ENCODE data around the gene WDR13. TPM values are rescaled to one million over a fixed set of nuclear protein-coding genes. Genes with fewer than 3 reads are reported as not detected.

The WDR13 gene
- total RNA-seq, 1 experiment from 2014 or later: 106 TPM

DNA sequence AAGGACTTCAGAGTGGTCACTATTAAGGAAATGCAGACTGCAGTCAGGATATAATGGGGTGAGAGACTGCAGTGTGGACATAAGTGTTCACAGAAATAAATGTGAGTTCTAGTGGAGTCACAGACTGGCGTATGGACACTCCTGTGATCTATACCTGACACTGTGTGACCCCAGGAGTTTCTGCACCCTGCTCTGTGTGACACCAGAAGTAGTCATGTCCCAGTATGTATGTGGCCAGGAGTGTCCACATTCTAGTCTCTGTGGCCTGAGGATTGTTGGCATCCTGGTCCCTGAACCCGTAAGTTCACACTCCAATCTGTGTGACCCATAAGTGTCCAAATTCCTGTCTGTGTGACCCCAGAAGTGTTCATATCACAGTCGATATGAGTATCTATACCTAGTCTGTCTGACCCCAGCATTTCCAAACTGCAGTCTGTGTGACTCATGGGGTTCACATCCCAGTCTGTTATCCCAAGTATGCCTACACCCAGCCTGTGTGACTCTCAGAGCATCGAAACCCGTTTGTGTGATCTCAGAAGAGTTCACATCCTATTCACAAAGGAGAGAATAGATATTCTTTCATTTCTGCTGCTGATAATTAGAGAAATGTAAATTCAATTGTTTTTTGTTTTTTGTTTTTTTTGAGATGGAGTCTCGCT lies 16.3 kb downstream of the WDR13 start:
- Histone ChIP-seq H3K4me2 (ENCODE audit: low read length) (no peak overlapping the region), H3K79me2 (ENCODE audit: low read length) (no peaks in the 10 kb centered on the region), H4K20me1 (ENCODE audit: low read length) (no peaks in the 10 kb centered on the region), H3K9ac (ENCODE audit: low read length) (no peak overlapping the region), H3F3A (ENCODE audit: low read length, unreplicated experiment) (no peaks in the 10 kb centered on the region), H3K9me2 (replicated peaks; ENCODE audit: low read length) (no peaks in the 10 kb centered on the region), H2AFZ (ENCODE audit: low read length) (no peak overlapping the region), H3K27me3 (ENCODE audit: low read length) (no peaks in the 10 kb centered on the region), H3K4me3 (ENCODE audit: low read length) (no peak overlapping the region), H3K36me3 (ENCODE audit: low read depth, low read length) (no peaks in the 10 kb centered on the region), H3K9me3 (ENCODE audit: low read length) (no peaks in the 10 kb centered on the region), H3K4me1 (ENCODE audit: insufficient read depth, low read length) (no peaks in the 10 kb centered on the region), H3K27ac (ENCODE audit: low read length) (no peak overlapping the region)
- POLR2A ChIA-PET (ENCODE audit: unreplicated experiment): no interaction called here
- no TSS peak for BruUV-seq (replicated peaks)
- CTCF ChIA-PET: no interaction called here
- TF ChIP-seq EZH2phosphoT487 (IDR thresholded peaks at IDR 0.05; ENCODE audit: borderline replicate concordance, low read length): no peak
- no peak for TF ChIP-seq EZH2 (IDR thresholded peaks at IDR 0.05; ENCODE audit: low read length, unreplicated experiment)
- TF ChIP-seq, protein P1, sequence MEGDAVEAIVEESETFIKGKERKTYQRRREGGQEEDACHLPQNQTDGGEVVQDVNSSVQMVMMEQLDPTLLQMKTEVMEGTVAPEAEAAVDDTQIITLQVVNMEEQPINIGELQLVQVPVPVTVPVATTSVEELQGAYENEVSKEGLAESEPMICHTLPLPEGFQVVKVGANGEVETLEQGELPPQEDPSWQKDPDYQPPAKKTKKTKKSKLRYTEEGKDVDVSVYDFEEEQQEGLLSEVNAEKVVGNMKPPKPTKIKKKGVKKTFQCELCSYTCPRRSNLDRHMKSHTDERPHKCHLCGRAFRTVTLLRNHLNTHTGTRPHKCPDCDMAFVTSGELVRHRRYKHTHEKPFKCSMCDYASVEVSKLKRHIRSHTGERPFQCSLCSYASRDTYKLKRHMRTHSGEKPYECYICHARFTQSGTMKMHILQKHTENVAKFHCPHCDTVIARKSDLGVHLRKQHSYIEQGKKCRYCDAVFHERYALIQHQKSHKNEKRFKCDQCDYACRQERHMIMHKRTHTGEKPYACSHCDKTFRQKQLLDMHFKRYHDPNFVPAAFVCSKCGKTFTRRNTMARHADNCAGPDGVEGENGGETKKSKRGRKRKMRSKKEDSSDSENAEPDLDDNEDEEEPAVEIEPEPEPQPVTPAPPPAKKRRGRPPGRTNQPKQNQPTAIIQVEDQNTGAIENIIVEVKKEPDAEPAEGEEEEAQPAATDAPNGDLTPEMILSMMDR (conservative IDR thresholded peaks at IDR 0.05; ENCODE audit: low read depth, low read length): no peak
- ATAC-seq: no peak
- intact Hi-C loops (cut with micrococcal nuclease): no loop called here
- no peak for DNase-seq

DNA sequence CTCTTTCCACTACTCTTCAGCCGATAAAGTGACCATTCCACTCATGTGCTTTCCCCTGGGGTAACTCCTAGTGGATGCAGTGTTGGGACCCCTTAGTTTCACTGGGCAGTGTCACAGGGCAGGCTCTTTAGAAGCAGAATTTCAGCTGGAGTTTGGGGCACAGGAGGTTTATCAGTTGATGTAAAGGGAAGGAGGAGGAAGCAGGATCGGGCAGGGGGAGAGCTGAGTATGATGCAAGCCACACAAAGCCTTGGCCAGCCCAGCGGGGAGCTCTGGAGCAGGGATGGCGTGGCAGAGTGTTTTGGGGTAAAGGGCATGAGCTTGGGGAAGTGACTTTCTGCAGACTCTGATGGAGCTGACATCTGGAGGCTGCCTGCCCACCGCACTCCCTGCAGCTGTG lies 19.3 kb downstream of the WDR13 start:
- no peaks in the 10 kb centered on the region for H3K27me3 ChIP-seq (ENCODE audit: low read length)
- TF ChIP-seq EZH2phosphoT487 (IDR thresholded peaks at IDR 0.05; ENCODE audit: borderline replicate concordance, low read length): no peak
- TF ChIP-seq EZH2 (IDR thresholded peaks at IDR 0.05; ENCODE audit: low read length, unreplicated experiment): no peak
- TF ChIP-seq, protein P1 (conservative IDR thresholded peaks at IDR 0.05; ENCODE audit: low read depth, low read length): no peak
- CTCF ChIA-PET: interaction anchor here (0.5 kb wide), 1 partner anchor 20 kb away, joined by 3 read pairs; no protein-coding TSS in a partner anchor
- no peaks in the 10 kb centered on the region for H4K20me1 ChIP-seq (ENCODE audit: low read length)
- H3K4me1 ChIP-seq (ENCODE audit: insufficient read depth, low read length): no peaks in the 10 kb centered on the region
- H3F3A ChIP-seq (ENCODE audit: low read length, unreplicated experiment): no peaks in the 10 kb centered on the region
- H3K4me2 ChIP-seq (ENCODE audit: low read length): no peak overlapping the region
- POLR2A ChIA-PET (ENCODE audit: unreplicated experiment): no interaction called here
- no peaks in the 10 kb centered on the region for H3K79me2 ChIP-seq (ENCODE audit: low read length)
- no peak overlapping the region for H2AFZ ChIP-seq (ENCODE audit: low read length)
- intact Hi-C loops (cut with micrococcal nuclease): no loop called here
- no peak overlapping the region for H3K4me3 ChIP-seq (ENCODE audit: low read length)
- H3K27ac ChIP-seq (ENCODE audit: low read length): no peak overlapping the region
- no peaks in the 10 kb centered on the region for H3K9me2 ChIP-seq (replicated peaks; ENCODE audit: low read length)
- no peak for ATAC-seq
- DNase-seq: no peak
- BruUV-seq (replicated peaks): no TSS peak
- no peaks in the 10 kb centered on the region for H3K9me3 ChIP-seq (ENCODE audit: low read length)
- no peak overlapping the region for H3K9ac ChIP-seq (ENCODE audit: low read length)
- no peaks in the 10 kb centered on the region for H3K36me3 ChIP-seq (ENCODE audit: low read depth, low read length)

DNA sequence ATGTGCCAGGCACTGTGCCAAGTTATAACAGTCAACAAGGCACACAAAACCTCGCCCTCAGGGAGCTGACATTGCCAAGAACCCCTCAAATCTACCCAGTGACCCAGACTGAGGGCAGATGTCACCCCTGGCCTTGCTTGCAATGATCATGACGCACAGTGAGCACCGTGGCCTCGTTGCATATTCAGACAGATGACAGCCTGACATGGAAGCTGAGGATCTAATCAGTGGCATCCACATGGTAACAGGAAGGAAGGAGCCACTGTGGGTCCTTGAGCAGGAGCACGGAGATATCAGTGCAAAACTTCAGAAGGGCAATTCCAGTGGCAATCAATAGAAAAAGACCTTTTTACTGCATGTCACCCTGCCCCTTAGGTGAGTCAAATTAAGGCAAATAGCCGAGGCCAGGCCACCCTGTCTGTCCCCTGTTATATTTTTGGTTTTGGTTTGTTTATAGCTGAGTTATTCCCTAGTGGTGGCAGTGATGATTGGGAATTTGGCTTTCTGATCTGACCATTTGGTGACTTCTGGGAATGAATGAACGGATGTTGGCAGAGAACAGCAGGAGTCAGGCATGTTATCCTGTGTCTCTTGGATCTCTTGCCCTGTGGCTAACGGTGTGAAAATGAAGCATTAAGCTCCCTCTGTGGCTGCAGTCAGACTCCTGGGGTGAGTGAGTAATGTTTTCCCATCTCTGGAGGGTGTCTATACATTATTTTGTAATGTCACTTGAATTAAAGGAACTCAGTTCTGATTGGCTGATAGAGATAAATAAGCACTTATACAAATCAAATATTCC lies 20.4 kb downstream of the WDR13 start:
- ATAC-seq (no peak), DNase-seq (no peak)
- Histone ChIP-seq H3K4me1 (ENCODE audit: insufficient read depth, low read length) (no peaks in the 10 kb centered on the region), H2AFZ (ENCODE audit: low read length) (no peak overlapping the region), H3K27ac (ENCODE audit: low read length) (no peak overlapping the region), H3K79me2 (ENCODE audit: low read length) (no peaks in the 10 kb centered on the region), H3K4me2 (ENCODE audit: low read length) (no peak overlapping the region), H3K9me3 (ENCODE audit: low read length) (no peaks in the 10 kb centered on the region), H3K27me3 (ENCODE audit: low read length) (no peaks in the 10 kb centered on the region), H3K4me3 (ENCODE audit: low read length) (no peak overlapping the region), H3K9me2 (replicated peaks; ENCODE audit: low read length) (no peaks in the 10 kb centered on the region), H3K9ac (ENCODE audit: low read length) (no peak overlapping the region), H3K36me3 (ENCODE audit: low read depth, low read length) (no peaks in the 10 kb centered on the region), H4K20me1 (ENCODE audit: low read length) (no peaks in the 10 kb centered on the region), H3F3A (ENCODE audit: low read length, unreplicated experiment) (no peaks in the 10 kb centered on the region)
- POLR2A ChIA-PET (ENCODE audit: unreplicated experiment): interaction anchor here (0.6 kb wide), 1 partner anchor 1019 kb away, joined by 4 read pairs; no protein-coding TSS in a partner anchor
- CTCF ChIA-PET: no interaction called here
- intact Hi-C loops (cut with micrococcal nuclease): no loop called here
- TF ChIP-seq, protein P1 (conservative IDR thresholded peaks at IDR 0.05; ENCODE audit: low read depth, low read length): no peak
- TF ChIP-seq EZH2 (IDR thresholded peaks at IDR 0.05; ENCODE audit: low read length, unreplicated experiment): no peak
- no peak for TF ChIP-seq EZH2phosphoT487 (IDR thresholded peaks at IDR 0.05; ENCODE audit: borderline replicate concordance, low read length)
- BruUV-seq (replicated peaks): no TSS peak
